Osteoblast (primary cell): ENCODE data around the gene OTUD6A. TPM values are rescaled to one million over a fixed set of nuclear protein-coding genes. Genes with fewer than 3 reads are reported as not detected.

Experiments
- DNase-seq: peaks from one replicate; pipeline ENCODE4 v3.0.0; 2011; ENCODE audit warnings: low spot score, mixed read lengths; ENCODE audit not compliant: insufficient read length; ENCODE audit errors: missing footprints
- H2AFZ ChIP-seq: 2 replicates; pipeline ENCODE4 v1.6.0; 2011; ENCODE audit warnings: mild to moderate bottlenecking, low read length
- H3K27ac ChIP-seq: 2 replicates; pipeline ENCODE4 v1.5.1; 2011; ENCODE audit warnings: mild to moderate bottlenecking, low read depth, low read length, moderate library complexity
- H3K27me3 ChIP-seq: 2 replicates; pipeline ENCODE4 v1.6.0; 2012; ENCODE audit warnings: mild to moderate bottlenecking, control low read depth, inconsistent platforms, low read length, moderate library complexity; ENCODE audit not compliant: insufficient read depth
- H3K36me3 ChIP-seq: 2 replicates; pipeline ENCODE4 v1.5.1; 2011; ENCODE audit warnings: mild to moderate bottlenecking, low read length, control low read depth, moderate library complexity; ENCODE audit not compliant: insufficient read depth
- H3K4me1 ChIP-seq: 2 replicates; pipeline ENCODE4 v1.5.1; 2011; ENCODE audit warnings: mild to moderate bottlenecking, low read length, control low read depth, moderate library complexity; ENCODE audit not compliant: insufficient read depth
- H3K4me2 ChIP-seq: 2 replicates; pipeline ENCODE4 v1.6.0; 2011; ENCODE audit warnings: mild to moderate bottlenecking, low read length; ENCODE audit not compliant: insufficient read depth
- H3K4me3 ChIP-seq: fragments of 200-600 bp; sonication (generic); 3 replicates; pipeline ENCODE4 v1.5.1; 2012; ENCODE audit warnings: mild to moderate bottlenecking, low read length, inconsistent platforms; ENCODE audit not compliant: insufficient read depth
- H3K79me2 ChIP-seq: 2 replicates; pipeline ENCODE4 v1.6.0; 2012; ENCODE audit warnings: mild to moderate bottlenecking, low read length, control low read depth, inconsistent platforms; ENCODE audit not compliant: insufficient read depth
- H3K9me3 ChIP-seq: 2 replicates; pipeline ENCODE4 v1.5.1; 2011; ENCODE audit warnings: low read depth, low read length, control low read depth
- H4K20me1 ChIP-seq: 2 replicates; pipeline ENCODE4 v1.6.0; 2012; ENCODE audit warnings: mild to moderate bottlenecking, low read length, control low read depth; ENCODE audit not compliant: insufficient read depth
- CTCF ChIP-seq: IDR thresholded peaks from 2 replicates; pipeline ENCODE4 v1.5.1; 2011; ENCODE audit warnings: mild to moderate bottlenecking, low read depth, low read length, moderate library complexity; ENCODE audit errors: extremely low read depth
- total RNA-seq: library from RNA; depleted of rRNA; stranded (reverse); fragments of >200 nt; gene quantifications from 2 replicates; pipeline ENCODE4 v1.2.3, GENCODE V29; 2012

The OTUD6A gene
- total RNA-seq, 1 donor, result not detected

- no peak for TF ChIP-seq CTCF
- DNase-seq, result no peak
- Histone ChIP-seq H3K9me3 (no peaks in the 10 kb centered on the region), H3K27me3 (peaks cover 38% of the 10 kb centered on the region), H2AFZ (no peak overlapping the region), H4K20me1 (no peaks in the 10 kb centered on the region), H3K36me3 (no peaks in the 10 kb centered on the region), H3K27ac (no peak overlapping the region), H3K4me3 (no peak overlapping the region), H3K4me2 (no peak overlapping the region), H3K79me2 (no peaks in the 10 kb centered on the region), H3K4me1 (no peaks in the 10 kb centered on the region)
Measured at GRCh38 chrX:70026851-70027200, 35.4 kb upstream of the OTUD6A start.

GRCh38 chrX:70029863-70030262 lies 32.4 kb upstream of the OTUD6A start:
- Histone ChIP-seq H3K4me2 (no peak overlapping the region), H2AFZ (no peak overlapping the region), H3K36me3 (no peaks in the 10 kb centered on the region), H3K27ac (no peak overlapping the region), H3K27me3 (peaks cover 32% of the 10 kb centered on the region), H3K4me1 (no peaks in the 10 kb centered on the region), H3K79me2 (no peaks in the 10 kb centered on the region), H3K9me3 (no peaks in the 10 kb centered on the region), H3K4me3 (no peak overlapping the region), H4K20me1 (no peaks in the 10 kb centered on the region)
- DNase-seq, result no peak
- no peak for TF ChIP-seq CTCF

GRCh38 chrX:70030301-70030767 lies 31.9 kb upstream of the OTUD6A start:
- peak; percentile 90 for TF ChIP-seq CTCF
- Histone ChIP-seq H3K79me2 (no peaks in the 10 kb centered on the region), H3K36me3 (no peaks in the 10 kb centered on the region), H3K4me1 (no peaks in the 10 kb centered on the region), H3K27ac (no peak overlapping the region), H3K4me3 (no peak overlapping the region), H4K20me1 (no peaks in the 10 kb centered on the region), H2AFZ (no peak overlapping the region), H3K9me3 (no peaks in the 10 kb centered on the region), H3K4me2 (no peak overlapping the region), H3K27me3 (peaks cover 32% of the 10 kb centered on the region)
- no peak for DNase-seq

GRCh38 chrX:70032792-70033191 lies 29.5 kb upstream of the OTUD6A start:
- no peak overlapping the region for H2AFZ ChIP-seq
- no peak overlapping the region for H3K4me2 ChIP-seq
- H3K9me3 ChIP-seq, result no peaks in the 10 kb centered on the region
- no peaks in the 10 kb centered on the region for H3K79me2 ChIP-seq
- no peak overlapping the region for H3K4me3 ChIP-seq
- H3K27me3 ChIP-seq, result peaks cover 24% of the 10 kb centered on the region
- DNase-seq, result no peak
- H3K36me3 ChIP-seq, result no peaks in the 10 kb centered on the region
- TF ChIP-seq CTCF, result no peak
- H4K20me1 ChIP-seq, result no peaks in the 10 kb centered on the region
- H3K4me1 ChIP-seq, result no peaks in the 10 kb centered on the region
- H3K27ac ChIP-seq, result no peak overlapping the region
